ENCODE results near the gene TANC2.

TANC2 gene

DNA sequence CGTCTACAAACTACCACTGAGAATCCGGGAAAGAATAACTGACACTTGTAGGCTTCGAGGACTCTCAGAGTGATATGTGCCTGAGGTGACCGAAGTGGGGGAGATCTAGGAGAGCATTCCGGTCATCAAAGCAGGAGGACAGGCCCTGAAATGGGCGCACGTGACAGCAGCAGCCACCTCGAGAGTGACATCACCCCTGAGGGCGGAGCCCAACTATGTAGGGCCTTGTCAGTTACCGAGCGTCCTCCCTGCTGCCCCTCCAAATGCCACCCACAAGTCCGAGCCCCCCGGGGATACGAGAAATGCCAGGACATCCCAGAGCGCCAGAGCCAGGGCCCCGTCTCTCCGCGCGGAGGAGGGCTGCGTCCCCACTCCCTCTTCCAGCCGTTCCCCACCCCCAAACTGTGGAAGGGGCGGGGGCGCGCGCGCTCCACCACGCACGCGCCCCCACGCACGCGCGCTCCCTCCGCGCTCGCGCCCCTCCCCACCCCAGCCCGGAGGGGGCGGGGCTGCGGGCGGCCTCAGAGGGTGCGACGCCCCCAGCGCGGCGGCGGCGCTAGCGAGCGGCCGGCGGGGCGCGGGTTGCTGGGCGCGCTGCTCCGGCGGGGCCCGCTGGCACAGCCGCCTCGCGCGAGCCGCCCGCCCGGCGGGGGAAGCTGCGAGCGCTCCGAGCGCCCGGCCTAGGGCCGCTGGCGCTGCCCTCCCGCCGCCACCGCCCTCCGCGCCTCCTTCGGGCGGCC lies at the start of gene TANC2:
Gene TANC2, plus strand, starts transcription at position 550 of the 740 bp plus-strand sequence. CDS start 43,325 bp downstream, outside the sequence.
- peak; percentile 58 for DNase-seq (ENCODE audit: low read depth)

DNA sequence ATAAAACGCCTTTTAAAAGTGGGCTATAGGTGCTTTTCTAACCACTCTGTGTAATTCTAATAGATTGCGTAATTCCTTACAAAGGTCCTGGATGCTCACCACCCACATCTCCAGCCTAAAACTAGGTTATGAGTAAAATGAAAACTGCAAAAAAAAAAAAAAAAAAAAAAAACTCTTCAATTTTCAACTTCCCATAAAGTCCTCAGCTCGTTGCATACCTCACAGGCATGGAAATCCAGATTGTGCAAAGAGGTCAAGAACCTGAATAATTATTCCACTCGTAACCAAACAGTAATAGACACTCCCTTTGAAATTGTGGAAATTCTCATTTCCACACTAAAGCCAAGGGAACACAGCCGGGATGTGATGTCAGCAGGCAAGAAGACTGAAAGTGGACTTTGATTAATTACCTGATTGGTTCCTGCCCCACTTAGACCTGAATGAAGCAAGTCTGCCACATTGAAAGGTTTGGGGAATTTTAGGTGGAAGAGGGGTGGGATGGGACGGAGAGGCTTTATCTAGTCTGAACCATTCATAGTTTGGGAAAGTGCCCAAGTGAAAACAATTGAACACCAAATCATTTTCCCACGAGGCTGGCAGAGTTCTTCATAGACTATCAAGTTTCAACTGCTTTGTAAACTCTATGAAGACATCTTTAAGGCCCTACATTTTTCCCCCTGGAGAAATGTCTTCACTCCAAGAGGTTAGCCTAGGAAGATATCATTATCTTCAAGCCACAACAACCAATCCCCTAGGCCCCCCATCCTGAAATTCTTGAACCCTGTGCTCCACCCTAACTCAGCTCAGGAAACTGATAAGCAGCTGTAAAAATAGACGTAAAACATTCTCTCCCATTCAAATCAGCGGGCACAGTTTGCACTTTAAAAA lies 49.1 kb upstream of the TANC2 start:
- DNase-seq (ENCODE audit: low read depth) = no peak

DNA sequence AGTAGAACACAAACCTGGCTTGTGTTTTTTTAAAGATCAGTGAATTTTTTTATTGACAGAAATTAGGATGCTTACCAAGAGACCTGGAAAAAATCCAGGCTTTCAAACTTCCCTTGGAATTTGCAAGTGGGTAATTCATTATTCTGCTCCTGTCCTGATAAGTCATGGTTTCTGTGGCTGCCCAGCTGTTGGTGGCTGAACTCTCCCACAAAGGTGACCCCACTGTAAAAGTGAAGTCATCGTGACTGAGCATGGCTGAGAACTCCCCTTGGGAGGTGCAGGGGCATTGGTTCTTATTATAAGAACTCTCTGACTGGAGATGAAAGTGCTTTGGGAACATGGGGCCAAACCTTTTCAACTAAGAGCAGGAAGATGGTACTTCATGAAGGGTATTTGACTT lies 46.6 kb upstream of the TANC2 start:
- no peak for DNase-seq (ENCODE audit: low read depth)

DNA sequence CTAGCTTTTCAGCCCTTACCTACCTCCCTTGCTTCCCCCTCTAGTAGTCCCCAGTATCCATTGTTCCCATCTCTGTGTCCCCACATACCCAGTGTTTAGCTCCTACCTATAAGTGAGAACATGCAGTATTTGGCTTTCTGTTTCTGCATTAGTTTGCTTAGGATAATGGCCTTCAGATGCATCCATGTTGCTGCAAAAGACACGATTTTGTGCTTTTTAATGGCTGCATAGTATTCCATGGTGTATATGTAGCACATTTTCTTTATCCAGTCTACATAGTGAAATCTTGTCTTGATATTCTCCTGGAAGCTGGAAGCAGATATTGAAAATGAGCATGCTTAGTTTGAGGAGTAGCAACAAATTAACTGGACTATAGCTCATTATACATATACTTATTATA lies 45.7 kb upstream of the TANC2 start:
- no peak for DNase-seq (ENCODE audit: low read depth)

DNA sequence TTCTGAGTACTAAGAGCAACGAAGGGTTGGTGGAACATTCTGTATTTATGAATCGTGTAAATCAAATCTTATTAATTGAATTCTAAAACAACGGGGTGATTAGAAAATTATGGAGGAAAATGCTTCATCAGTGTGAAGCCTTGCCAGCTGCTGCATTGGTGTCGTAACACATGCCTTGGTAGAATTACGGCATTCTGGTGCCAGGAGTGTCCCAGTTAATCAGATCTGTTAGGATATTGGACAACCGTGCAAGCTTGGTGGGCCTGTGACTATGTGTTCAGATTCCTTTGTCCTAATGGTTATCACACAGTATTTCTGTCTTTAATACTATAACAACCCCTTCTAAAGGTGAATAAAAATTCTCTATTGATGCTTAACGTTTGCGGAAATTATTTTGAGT lies 44.2 kb upstream of the TANC2 start:
- no peak for DNase-seq (ENCODE audit: low read depth)

DNA sequence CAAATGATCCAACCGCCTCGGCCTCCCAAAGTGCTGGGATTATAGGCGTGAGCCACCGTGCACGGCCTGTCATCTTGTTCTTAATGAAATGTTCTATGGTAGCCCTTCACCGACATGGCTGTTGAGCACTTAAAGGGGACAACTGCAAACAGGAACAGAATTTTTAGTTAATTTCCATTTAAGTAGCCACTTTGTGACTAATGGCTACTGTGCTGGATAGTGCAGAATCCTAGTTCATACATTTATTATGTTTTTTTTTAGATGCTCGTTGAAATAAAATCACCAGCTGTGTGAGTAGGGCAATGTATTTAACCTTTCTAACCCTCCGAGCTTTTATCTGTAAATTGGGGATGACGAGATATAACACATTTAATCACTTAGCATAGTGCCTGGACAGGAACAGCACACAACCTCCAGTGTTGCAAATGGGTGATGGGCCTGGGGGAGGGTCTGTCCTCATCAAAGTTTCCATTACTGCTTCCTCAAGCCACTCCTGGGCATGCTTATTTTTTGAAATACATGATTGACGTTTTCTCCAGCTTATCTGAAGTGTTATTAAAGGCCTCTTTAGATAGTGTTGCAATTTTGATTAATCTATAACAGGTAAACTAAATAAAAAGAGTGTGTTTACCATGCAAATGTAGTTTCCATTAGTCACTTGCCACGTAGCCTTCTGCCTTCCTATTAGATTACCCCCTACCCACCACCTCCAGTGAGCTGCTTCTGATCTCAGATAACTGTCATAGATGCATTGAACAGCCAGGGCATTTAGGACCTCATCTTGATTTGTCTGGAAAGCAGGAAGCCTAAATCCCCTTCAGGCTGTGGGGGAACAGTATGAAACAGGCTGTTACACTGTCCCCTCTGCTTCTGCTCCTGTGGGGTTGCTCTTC lies 42.5 kb upstream of the TANC2 start:
- no peak for DNase-seq (ENCODE audit: low read depth)

DNA sequence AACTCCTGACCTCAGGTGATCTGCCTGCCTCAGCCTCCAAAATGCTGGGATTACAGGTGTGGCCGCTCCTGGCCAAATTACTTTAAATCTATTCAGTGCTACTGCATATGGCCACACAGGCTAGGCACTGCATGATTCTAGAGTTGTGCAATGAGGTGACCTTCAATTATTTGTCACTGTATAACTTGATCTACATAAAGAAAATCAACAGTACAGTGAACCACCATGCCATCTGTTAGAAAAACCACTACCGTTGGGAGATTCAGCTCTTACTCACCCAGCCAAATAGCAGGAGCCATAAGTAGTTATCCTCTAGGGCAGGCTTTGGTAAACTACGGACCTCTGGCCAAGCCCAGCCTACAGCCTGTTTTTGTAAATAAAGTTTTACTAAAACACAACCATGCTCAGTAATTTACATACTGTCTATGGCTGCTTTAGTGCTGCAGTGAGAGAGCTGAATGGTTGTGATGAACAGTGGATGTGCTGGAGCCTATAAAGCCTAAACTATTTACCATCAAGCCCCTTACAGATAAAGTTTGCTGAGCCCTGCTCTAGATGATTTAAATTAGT lies 40.7 kb upstream of the TANC2 start:
- no peak for DNase-seq (ENCODE audit: low read depth)

DNA sequence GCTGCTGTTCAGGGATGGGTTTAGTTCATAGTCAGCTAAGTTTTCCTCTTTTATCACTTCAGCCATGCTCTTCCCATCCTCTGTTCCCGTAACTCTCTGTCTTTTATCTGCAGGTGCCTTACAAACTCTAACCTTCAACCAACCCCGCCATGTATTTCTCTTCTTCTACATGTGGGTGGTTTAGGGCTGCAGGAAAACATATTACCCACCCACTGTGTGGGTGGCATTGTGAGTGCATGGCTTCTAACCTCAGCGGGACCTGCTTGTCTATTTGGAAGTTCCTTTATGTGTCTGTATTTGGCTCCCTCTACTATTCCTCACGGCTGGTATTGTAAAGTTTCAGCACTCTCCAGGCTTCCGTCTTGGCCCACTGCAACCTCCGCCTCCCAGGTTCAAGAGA lies 39.0 kb upstream of the TANC2 start:
- DNase-seq (ENCODE audit: low read depth) = no peak

DNA sequence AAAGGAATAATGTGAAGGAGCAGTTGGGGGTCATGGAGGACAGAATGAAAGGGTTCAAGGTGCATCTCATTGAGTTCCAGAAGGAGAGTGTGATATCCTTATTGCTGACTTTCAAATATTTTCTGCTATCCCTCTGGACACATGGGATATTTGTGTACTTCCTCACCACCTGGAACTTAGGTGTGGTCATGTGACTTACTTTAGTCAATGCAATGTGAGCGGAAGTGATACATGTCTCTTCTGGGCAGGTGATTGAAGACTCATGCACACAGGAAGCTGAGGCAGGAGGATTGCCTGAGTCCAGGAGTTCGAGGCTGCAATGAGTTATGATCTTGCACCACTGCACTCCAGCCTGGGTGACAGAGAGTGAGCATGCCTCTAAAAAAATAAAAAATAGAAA lies 36.7 kb upstream of the TANC2 start:
- DNase-seq (ENCODE audit: low read depth) = no peak

DNA sequence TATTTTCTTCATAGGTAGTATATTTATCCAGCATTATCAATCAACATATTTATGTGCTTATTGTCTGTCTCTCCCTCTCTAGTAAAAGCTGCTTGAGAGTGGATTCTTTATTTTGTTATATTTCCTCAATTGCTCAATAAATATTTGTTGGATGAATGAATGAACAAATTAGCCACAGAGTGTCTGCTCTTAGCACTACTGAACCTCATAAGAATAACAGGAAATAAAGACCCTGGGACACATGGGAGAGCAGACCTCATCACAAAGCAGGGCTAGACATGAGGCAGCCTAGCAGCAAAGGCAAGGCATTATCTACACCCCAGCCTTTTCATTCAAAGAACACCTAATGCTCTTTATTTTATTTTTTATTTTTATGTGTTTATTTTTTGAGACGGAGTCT lies 34.9 kb upstream of the TANC2 start:
- DNase-seq (ENCODE audit: low read depth) = no peak

DNA sequence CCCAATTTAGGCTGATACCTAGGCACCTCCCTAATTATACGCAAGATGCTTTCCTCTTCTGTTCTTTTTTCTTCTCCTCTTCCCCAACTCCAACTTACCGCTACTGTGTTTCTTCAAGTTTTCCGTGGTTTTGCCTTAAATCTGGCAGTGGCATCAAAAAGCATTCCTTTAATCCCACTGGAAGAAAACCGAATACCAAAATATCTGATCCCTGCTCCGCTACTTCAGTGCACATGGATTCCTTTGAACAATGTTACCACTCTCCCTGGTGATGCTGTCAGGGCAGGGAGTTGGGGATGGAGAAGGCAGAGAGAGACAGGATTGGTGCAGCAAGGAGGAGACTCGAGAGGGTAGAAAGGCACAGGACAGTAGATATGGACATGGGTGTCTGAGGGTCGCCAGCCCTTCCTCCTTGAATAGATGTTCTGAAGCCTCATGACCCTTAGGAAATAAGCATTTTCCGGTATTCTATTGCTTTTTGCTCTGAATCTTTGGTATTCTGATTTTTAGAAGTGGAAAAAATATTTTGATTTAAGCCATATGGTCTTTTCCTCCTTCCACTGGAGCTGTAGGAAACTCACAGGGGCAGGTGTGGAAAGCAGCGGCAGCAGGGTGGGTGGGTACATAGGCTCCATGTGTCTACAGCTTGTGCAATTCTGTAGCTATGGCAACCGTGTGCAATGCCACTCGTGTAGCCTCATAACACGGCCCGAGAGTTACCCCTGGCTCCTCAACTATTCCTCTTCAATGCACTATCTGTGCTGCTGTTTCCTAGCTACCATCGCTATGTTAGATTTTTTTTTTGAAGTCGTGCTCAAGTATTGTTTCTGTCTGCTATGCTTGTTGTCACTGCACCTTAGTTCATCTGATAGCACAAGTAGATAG lies 32.3 kb upstream of the TANC2 start:
- no peak for DNase-seq (ENCODE audit: low read depth)

DNA sequence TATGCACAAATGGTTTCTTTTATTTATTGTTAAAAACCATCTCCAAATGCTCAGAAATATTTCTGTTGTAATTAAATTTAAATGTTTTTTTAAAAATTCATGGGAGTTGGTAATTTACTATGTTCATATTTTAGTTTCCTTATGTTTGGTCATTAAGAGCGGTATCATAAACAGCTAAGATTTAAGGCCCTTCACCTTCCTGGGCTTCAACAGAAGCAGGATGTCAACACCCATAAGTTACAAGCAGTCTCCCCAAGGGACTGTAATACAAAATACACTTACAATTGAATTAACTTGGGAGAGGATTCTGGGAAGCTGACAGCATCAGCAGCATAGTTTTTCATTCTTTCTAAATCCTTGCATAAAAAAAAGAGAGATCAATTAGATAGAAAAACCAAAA lies 30.9 kb upstream of the TANC2 start:
- no peak for DNase-seq (ENCODE audit: low read depth)

DNA sequence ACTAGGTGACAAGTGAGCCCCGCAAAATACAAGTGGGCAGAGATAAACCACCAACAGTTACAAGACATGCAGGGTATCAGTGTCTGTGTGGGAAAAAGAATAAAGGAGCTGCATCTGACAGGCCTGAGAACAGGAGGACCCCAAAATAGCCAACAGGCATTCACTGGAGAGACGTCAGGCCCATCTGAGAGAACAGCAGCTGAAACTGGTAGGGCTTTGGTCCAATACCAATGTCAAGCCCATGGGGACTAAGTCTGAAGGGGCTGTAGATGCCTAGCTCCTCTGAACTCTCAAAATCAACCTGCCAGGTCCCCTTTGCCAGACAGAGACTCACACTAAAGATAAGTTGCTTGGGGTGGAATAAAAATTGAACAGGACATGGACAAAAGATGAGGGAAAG lies 30.5 kb upstream of the TANC2 start:
- no peak for DNase-seq (ENCODE audit: low read depth)

DNA sequence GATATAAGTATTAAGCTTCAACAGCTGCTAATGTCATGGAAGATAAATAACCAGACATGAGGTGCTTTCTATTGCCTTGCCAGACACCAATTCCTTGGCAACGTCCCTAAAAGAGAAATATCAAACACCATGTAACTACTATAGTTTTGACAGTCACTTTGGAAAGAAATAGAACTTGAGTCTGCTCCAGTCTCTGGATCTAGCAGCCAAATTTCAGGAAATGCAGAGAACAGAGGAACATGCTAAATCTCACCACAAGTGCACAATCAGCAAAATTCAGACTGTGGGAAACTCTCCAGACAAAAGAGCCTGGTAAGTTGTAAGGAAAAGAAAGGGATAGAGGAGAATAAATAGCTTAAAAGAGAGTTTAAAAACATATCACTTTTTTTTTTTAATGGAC lies 28.4 kb upstream of the TANC2 start:
- DNase-seq (ENCODE audit: low read depth) = no peak

DNA sequence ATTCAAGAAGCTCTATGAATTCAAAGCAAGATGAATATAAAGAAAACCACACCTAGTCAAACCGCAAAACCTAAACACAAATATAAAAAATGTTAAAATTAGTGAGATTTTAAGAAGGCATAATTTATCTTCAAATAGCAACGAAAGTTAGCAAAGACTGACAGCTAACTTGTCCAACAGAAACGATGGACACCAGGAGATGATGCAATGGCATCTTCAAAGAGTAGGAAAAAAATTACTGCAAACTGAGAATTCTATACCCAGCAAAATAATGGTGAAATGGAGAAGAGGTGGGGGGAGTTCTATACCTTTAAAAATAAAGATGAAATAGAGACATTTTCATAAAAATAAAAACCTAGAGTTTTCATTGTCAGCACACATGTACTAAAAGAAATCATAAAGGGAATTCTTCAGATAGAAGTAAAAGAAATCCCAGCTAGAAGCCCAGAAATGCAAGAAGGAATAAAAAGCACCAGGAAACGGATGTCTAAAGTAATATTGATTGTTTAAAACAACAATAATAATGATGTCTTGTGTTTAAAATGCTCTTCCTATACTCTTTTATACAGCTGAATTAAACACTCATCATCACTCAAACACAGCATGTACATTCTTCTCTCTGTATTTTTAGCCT lies 24.6 kb upstream of the TANC2 start:
- no peak for DNase-seq (ENCODE audit: low read depth)

DNA sequence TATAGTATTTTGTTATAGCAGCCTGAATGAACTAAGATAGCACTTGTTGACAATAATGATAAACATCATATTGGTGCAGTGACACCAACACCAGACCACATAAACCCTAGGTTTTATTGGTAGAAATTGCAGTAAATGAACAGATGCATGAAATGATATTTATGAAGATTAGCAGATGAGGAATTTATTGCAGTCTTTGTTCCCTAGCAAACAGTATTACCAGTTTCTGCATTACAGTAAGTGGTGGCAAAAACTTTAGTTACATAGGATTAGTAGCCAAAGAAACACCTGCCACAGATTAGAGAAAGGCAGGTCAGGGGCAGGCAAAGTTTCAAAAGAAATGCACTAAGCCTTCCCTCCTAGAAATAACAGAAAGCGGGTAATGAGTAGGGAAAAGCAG lies 17.7 kb upstream of the TANC2 start:
- no peak for DNase-seq (ENCODE audit: low read depth)

DNA sequence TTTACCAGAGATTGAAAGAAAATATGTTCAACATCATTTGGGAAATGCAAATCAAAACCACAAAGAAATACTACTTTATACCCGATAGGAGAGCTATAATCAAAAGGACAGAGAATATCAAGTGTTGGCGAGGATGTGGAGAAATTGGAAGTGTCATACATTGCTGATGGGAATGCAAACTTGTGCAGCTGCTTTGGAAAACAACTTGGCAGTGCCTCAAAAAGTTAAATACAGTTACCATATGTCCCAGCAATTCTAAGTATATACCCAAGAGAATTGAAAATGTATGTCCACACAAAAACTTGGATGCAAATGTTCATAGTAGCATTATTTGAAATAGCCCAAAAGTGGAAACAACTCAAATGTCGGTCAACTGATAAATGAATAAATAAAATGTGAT lies 17.0 kb upstream of the TANC2 start:
- DNase-seq (ENCODE audit: low read depth) = no peak

DNA sequence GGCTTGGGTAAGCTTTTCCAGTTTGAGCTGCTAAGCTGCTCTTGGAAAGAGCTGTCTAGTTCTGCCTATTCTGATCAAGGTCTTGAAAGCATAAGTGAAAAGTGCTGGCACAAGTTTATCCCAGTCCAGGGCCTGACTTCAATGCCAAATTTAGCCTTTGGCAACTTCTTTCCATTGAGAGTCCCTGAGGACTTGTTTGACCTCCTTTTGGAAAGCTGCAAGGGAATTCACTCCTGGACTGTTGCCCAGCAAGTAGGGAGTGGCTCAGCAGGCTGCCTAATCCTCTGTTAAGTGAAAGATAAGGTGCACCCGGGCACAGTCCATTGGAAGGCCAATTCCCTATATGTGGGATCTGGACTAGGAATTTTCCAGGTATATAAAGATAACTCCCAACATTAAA lies 16.0 kb upstream of the TANC2 start:
- DNase-seq (ENCODE audit: low read depth) = no peak

DNA sequence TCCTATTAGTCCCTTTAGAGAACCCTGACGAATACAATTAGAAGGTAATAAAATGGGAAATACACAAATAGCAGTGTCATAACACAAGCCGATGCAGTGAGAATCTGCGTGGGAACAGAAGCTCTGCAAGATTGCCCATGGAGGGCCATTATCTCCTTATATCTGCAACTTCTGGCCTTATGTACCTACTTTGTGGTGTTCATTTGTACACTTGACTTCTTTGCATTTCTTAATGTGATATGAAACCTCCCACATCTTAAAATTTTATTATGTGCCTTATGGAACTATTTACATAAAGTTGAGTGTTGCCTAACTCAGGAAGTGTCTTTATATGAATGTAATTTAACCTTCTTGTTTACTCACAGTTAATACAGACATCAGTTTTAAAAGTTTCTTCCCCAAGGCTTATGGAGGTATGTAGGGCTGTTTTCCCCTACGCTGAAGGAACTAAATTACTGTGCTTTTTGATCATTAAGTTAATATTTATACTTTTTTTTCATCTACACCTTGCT lies 10.1 kb upstream of the TANC2 start:
- DNase-seq (ENCODE audit: low read depth) = no peak

DNA sequence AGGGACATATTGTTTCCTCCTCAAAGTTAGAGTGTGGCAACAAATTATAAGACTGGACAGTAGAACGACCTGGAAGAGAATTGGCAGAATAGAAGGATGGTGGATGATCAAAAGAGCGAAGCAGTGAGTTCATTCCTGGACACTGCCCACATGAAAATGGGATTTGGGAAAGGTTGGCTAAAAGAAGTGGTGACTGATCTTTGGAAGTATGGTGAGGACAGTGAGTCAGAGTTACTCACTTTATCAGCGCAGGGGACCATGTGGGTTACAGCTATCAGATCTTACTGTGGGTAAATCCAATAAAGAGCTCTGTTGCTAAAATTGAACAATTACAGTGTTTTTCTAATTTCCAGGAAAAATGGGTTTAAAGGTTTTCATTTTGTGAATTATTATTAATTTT lies 2.7 kb upstream of the TANC2 start:
- DNase-seq (ENCODE audit: low read depth) = no peak
